ENCODE data around the gene PSMA6. TPM values are rescaled to one million over a fixed set of nuclear protein-coding genes. Genes with fewer than 3 reads are reported as not detected.

PSMA6 gene
- total RNA-seq, 6 experiments from 2014 or later: 186 to 233 (median 222) TPM

GRCh38 chr14:35304812-35305462 lies 12.8 kb downstream of the PSMA6 start:
- no peak for TF ChIP-seq CTCF (IDR thresholded peaks at IDR 0.05)
- H3K9me3 Mint-ChIP-seq: no peaks in the 10 kb centered on the region

GRCh38 chr14:35305633-35306032 lies 13.5 kb downstream of the PSMA6 start:
- Mint-ChIP-seq H3K4me3 (no peak overlapping the region), H3K27ac (no peak overlapping the region), H3K4me1 (ENCODE audit: low read depth) (peaks cover 22% of the 10 kb centered on the region), H3K36me3 (ENCODE audit: low read depth) (peaks cover 14% of the 10 kb centered on the region), H3K27me3 (ENCODE audit: insufficient read depth) (no peaks in the 10 kb centered on the region), H3K9me3 (no peaks in the 10 kb centered on the region)
- DNase-seq: no peak
- no peak for TF ChIP-seq CTCF (IDR thresholded peaks at IDR 0.05)

More at GRCh38 chr14:35304812-35305462, 12.8 kb downstream of the PSMA6 start:
- Mint-ChIP-seq H3K27ac (no peak overlapping the region), H3K27me3 (ENCODE audit: insufficient read depth) (no peaks in the 10 kb centered on the region), H3K36me3 (ENCODE audit: low read depth) (peaks cover 15% of the 10 kb centered on the region), H3K4me1 (ENCODE audit: low read depth) (peaks cover 29% of the 10 kb centered on the region), H3K4me3 (no peak overlapping the region)
- no peak for DNase-seq

GRCh38 chr14:35306114-35306513 lies 13.9 kb downstream of the PSMA6 start:
- no peak overlapping the region for H3K27ac Mint-ChIP-seq
- DNase-seq: no peak
- H3K27me3 Mint-ChIP-seq (ENCODE audit: insufficient read depth): no peaks in the 10 kb centered on the region
- peaks cover 14% of the 10 kb centered on the region for H3K36me3 Mint-ChIP-seq (ENCODE audit: low read depth)
- H3K4me3 Mint-ChIP-seq: no peak overlapping the region
- H3K4me1 Mint-ChIP-seq (ENCODE audit: low read depth): peaks cover 17% of the 10 kb centered on the region
- H3K9me3 Mint-ChIP-seq: no peaks in the 10 kb centered on the region
- TF ChIP-seq CTCF (IDR thresholded peaks at IDR 0.05): no peak

DNA sequence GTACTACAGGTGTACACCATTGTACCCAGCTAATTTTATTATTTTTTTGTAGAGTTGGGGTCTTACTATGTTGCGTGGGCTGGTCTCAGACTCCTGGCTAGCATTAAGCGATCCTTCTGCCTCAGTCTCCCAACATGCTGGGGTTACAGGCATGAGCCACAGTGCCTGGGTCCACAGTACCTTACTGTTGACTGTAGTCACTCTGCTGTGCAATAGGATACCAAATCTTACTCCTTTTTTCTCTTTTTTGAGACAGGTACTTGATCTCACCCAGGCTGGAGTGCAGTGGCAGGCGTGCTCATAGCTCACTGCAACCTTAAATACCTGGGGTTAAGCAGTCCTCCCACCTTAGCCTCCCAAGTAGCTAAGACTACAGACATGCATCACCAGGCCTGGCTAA lies 25.6 kb downstream of the PSMA6 start:
- H3K27ac Mint-ChIP-seq: no peak overlapping the region
- peaks cover 11% of the 10 kb centered on the region for H3K4me1 Mint-ChIP-seq (ENCODE audit: low read depth)
- no peaks in the 10 kb centered on the region for H3K27me3 Mint-ChIP-seq (ENCODE audit: insufficient read depth)
- no peak for TF ChIP-seq CTCF (IDR thresholded peaks at IDR 0.05)
- no peaks in the 10 kb centered on the region for H3K9me3 Mint-ChIP-seq
- peaks cover 32% of the 10 kb centered on the region for H3K36me3 Mint-ChIP-seq (ENCODE audit: low read depth)
- H3K4me3 Mint-ChIP-seq: no peak overlapping the region
- no peak for DNase-seq

- TF ChIP-seq CTCF (IDR thresholded peaks at IDR 0.05): no peak
- H3K27ac Mint-ChIP-seq: no peak overlapping the region
- H3K27me3 Mint-ChIP-seq (ENCODE audit: insufficient read depth): no peaks in the 10 kb centered on the region
- H3K4me3 Mint-ChIP-seq: no peak overlapping the region
- peaks cover 26% of the 10 kb centered on the region for H3K36me3 Mint-ChIP-seq (ENCODE audit: low read depth)
- H3K9me3 Mint-ChIP-seq: no peaks in the 10 kb centered on the region
- DNase-seq: no peak
- peaks cover 7% of the 10 kb centered on the region for H3K4me1 Mint-ChIP-seq (ENCODE audit: low read depth)
Observed at GRCh38 chr14:35319509-35319908, 27.3 kb downstream of the PSMA6 start.

Data from HFFc6 (cell line).